Left lung (tissue), 14 donors: ENCODE data around the gene KRTAP6-3. TPM values are rescaled to one million over a fixed set of nuclear protein-coding genes. Genes with fewer than 3 reads are reported as not detected.

ENCODE experiments used
- ATAC-seq: fragments of 200-7000 bp; cut with Tn5 transposase; one replicate; pipeline ENCODE4 v1.9.1; 2020; ENCODE audit warnings: moderate library complexity
- DNase-seq, 4 donors: peaks; one replicate each; pipeline ENCODE4 v3.0.0-alpha.2; 2013 to 2020
- H3K27ac ChIP-seq, 2 donors: fragments of 200-600 bp; sonication (generic) in 1 of 2; one replicate each; pipeline versions ENCODE4 v1.5.0 to v1.8.0; 2020 to 2021
- H3K27me3 ChIP-seq, 2 donors: fragments of 200-600 bp; sonication (generic) in 1 of 2; one replicate each; pipeline versions ENCODE4 v1.5.0 to v1.8.0; 2020 to 2021
- H3K36me3 ChIP-seq, 2 donors: fragments of 200-600 bp; sonication (generic) in 1 of 2; one replicate each; pipeline versions ENCODE4 v1.5.0 to v1.8.0; 2020 to 2021
- H3K4me1 ChIP-seq, 2 donors: fragments of 200-600 bp; one replicate each; pipeline ENCODE4 v1.8.0; 2021
- H3K4me3 ChIP-seq, 2 donors: fragments of 200-600 bp; sonication (generic) in 1 of 2; one replicate each; pipeline versions ENCODE4 v1.5.0 to v1.8.0; 2020 to 2021; ENCODE audit warnings: mild to moderate bottlenecking in 1 of 2
- H3K9me3 ChIP-seq, 2 donors: fragments of 200-600 bp; sonication (generic) in 1 of 2; one replicate each; pipeline versions ENCODE4 v1.5.0 to v1.8.0; 2020 to 2021
- intact Hi-C, 2 donors: fragments of 100-400 bp; cut with DNase I; formaldehyde crosslinking; loops; one replicate each; pipeline versions ENCODE4 v1.11.2 to v1.14.2; 2022
- long read RNA-seq, 12 donors: library from polyadenylated mRNA in 2 of 12; unstranded in 2 of 12; transcript quantifications; one replicate each; pipeline ENCODE4 v2.0.0 and lab custom pipeline, GENCODE V29; 2019 to 2026
- polyA plus RNA-seq, 6 donors: library from polyadenylated mRNA; unstranded; fragments of 120-200 nt; gene quantifications; one replicate each; pipeline ENCODE4 v1.2.1, GENCODE V29; 2013; ENCODE audit not compliant: insufficient read length in 6 of 6
- total RNA-seq, 2 donors: library from RNA; stranded (reverse); fragmentation: NEBNext Ultra II Directional; extraction: Animal tissue kit (Norgen Biotek cat#: 25700); gene quantifications; one replicate each; pipeline ENCODE4 v1.2.1, GENCODE V29; 2021
- TF ChIP-seq, protein P1 (sequence below), 2 donors: fragments of 200-600 bp; sonication (generic) in 1 of 2; IDR thresholded peaks; one replicate each; pipeline versions ENCODE4 v1.5.0 to v1.8.0; 2021; ENCODE audit warnings: antibody characterized with exemption in 2 of 2
- donor health status: DM: no; HTN: yes; CAD: no.
- donor health status: DM: no; HTN: no; CAD: no.

KRTAP6-3 gene, protein sequence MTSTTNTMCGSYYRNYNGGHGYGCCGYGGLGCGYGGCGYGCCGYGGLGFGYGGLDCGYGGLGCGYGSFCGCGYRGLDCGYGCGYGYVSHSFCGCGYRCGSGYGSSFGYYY
- total RNA-seq, result not detected
- not detected for polyA plus RNA-seq
- long read RNA-seq, donor 1, result 0 reads
- long read RNA-seq, donor 2, result 0 reads
- long read RNA-seq, donor 3, result 0 reads
- long read RNA-seq, donor 4, result 0 reads
- long read RNA-seq, donor 5, result 0 reads
- long read RNA-seq, donor 6, result 0 reads
- long read RNA-seq, donor 7, result 0 reads
- long read RNA-seq, donor 8, result 0 reads
- long read RNA-seq, donor 9, result 0 reads
- long read RNA-seq, donor 10, result 0 reads
- long read RNA-seq, donor 11, result 0 reads
- long read RNA-seq, donor 12, result 0 reads

DNA sequence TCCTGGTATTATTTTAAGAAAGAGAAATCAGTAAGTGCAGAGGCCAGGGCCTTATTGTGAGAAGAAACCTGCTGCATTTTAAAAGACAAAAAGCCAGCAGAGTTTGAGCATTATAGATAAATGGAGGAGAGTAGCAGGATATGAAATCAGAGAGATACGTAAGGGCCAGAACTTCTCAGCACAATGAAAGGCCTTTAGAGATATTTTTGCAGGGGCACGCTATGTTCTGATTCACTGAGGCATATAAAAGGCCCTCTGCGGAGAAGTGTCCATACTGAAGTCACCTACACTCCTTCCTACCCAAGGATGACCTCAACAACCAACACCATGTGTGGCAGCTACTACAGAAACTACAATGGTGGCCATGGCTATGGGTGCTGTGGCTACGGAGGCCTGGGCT is at the start of gene KRTAP6-3:
KRTAP6-3 (plus strand) TSS at position 301 of the 400 bp plus-strand sequence; CDS start at position 307, 6 bp downstream.
- H3K27ac ChIP-seq, result no peak within 1 kb of the TSS
- DNase-seq (no peak), ATAC-seq (no peak)
- H3K36me3 ChIP-seq, result no peaks in the 10 kb centered on the region
- H3K9me3 ChIP-seq, result no peaks in the 10 kb centered on the region
- H3K4me1 ChIP-seq, result no peaks in the 10 kb centered on the region
- no peak within 1 kb of the TSS for H3K4me3 ChIP-seq
- H3K27me3 ChIP-seq, result no peaks in the 10 kb centered on the region
- intact Hi-C loops, result no loop called here
- TF ChIP-seq, protein P1, sequence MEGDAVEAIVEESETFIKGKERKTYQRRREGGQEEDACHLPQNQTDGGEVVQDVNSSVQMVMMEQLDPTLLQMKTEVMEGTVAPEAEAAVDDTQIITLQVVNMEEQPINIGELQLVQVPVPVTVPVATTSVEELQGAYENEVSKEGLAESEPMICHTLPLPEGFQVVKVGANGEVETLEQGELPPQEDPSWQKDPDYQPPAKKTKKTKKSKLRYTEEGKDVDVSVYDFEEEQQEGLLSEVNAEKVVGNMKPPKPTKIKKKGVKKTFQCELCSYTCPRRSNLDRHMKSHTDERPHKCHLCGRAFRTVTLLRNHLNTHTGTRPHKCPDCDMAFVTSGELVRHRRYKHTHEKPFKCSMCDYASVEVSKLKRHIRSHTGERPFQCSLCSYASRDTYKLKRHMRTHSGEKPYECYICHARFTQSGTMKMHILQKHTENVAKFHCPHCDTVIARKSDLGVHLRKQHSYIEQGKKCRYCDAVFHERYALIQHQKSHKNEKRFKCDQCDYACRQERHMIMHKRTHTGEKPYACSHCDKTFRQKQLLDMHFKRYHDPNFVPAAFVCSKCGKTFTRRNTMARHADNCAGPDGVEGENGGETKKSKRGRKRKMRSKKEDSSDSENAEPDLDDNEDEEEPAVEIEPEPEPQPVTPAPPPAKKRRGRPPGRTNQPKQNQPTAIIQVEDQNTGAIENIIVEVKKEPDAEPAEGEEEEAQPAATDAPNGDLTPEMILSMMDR (IDR thresholded peaks at IDR 0.05), result no peak

DNA sequence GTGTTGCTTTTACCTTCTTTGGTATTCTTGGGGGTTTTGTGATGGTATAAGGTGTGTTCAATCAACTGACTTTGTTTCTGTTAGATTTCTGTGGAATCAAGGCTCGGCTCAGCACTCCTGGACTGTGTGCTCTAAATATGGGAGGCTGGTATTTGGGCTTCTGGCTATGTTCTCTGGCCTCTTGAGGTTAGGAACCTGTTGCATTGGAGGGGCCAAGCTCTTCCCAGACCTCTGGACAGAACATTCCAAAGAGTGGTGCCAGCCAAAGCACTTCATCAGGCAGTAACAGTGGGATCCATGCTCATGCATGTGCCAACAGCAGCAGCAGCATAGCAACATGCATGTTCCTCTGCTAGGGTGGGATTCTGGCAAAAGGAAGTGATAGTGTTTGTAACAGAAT is 39.5 kb upstream of the KRTAP6-3 start:
- no peak overlapping the region for H3K4me3 ChIP-seq
- DNase-seq (no peak), ATAC-seq (no peak)
- H3K4me1 ChIP-seq, result no peaks in the 10 kb centered on the region
- H3K36me3 ChIP-seq, result no peaks in the 10 kb centered on the region
- intact Hi-C loops, result no loop called here
- no peaks in the 10 kb centered on the region for H3K27me3 ChIP-seq
- TF ChIP-seq, protein P1 (IDR thresholded peaks at IDR 0.05), result no peak
- H3K9me3 ChIP-seq, result no peaks in the 10 kb centered on the region
- no peak overlapping the region for H3K27ac ChIP-seq

DNA sequence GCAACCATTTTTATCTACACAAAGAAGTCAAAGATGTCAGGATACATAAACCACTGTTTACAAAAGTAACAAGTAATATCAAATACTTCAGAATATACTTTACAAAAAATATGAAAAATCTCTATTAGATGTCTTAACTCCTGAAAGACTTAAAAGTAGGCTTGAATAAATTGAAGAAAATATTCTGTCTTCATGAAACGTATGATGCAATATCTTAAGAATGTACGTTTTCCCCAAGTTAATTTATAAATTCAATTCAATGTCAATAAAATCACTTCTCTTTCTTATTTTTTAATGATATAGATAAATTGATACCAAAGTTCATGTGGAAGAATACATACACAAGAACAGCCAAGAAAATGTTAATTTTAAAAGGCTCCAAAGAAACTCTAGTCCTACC is 37.1 kb upstream of the KRTAP6-3 start:
- DNase-seq (no peak), ATAC-seq (no peak)
- Histone ChIP-seq H3K9me3 (no peaks in the 10 kb centered on the region), H3K4me1 (no peaks in the 10 kb centered on the region), H3K36me3 (no peaks in the 10 kb centered on the region), H3K27ac (no peak overlapping the region), H3K27me3 (no peaks in the 10 kb centered on the region), H3K4me3 (no peak overlapping the region)
- intact Hi-C loops, result no loop called here
- TF ChIP-seq, protein P1 (IDR thresholded peaks at IDR 0.05), result no peak

- H3K9me3 ChIP-seq, result no peaks in the 10 kb centered on the region
- H3K27ac ChIP-seq, result no peak within 1 kb of the TSS
- no peaks in the 10 kb centered on the region for H3K4me1 ChIP-seq
- no peaks in the 10 kb centered on the region for H3K27me3 ChIP-seq
- H3K36me3 ChIP-seq, result no peaks in the 10 kb centered on the region
- intact Hi-C loops, result no loop called here
- TF ChIP-seq, protein P1 (IDR thresholded peaks at IDR 0.05), result no peak
- DNase-seq, result no peak
- no peak for ATAC-seq
- no peak within 1 kb of the TSS for H3K4me3 ChIP-seq
Observed at GRCh38 chr21:30561264-30561895, 30.9 kb upstream of the KRTAP6-3 start, which contains the start of gene KRTAP19-7. Gene KRTAP19-7 (minus strand): TSS chr21:30561314. CDS start chr21:30561289, 25 bp downstream.

DNA sequence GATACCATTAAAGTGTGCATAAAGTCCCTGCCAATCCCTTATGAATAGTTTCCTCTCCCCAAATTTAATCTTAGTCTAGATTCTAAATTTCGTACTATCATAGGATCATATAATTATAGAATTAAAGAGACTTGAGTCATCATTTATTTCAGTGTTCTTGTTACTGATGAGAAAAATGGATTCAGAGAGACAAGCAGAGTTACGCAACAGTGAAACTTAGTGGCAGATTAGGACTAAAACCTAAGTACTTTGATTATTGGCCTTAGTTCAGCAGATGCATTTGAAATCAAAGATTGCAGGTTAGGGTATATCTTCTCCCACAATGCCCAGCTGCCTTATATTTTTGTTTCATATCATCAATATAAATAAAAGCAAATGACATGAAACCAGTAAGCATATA is 30.3 kb upstream of the KRTAP6-3 start:
- intact Hi-C loops, result no loop called here

More for the DNA sequence above, 30.3 kb upstream of the KRTAP6-3 start:
- H3K9me3 ChIP-seq, result no peaks in the 10 kb centered on the region
- no peaks in the 10 kb centered on the region for H3K36me3 ChIP-seq
- no peak for ATAC-seq
- H3K4me1 ChIP-seq, result no peaks in the 10 kb centered on the region
- no peak overlapping the region for H3K4me3 ChIP-seq
- no peaks in the 10 kb centered on the region for H3K27me3 ChIP-seq
- DNase-seq, result no peak
- TF ChIP-seq, protein P1 (IDR thresholded peaks at IDR 0.05), result no peak
- no peak overlapping the region for H3K27ac ChIP-seq
